Trophoblast cell (in vitro differentiated cells and primary cell): Measurements from ENCODE around the gene TSR3.

Source experiments
- DNase-seq, 2 donors: peaks; one replicate each; pipeline ENCODE4 v3.0.0-alpha.2; 2016
- H2AFZ ChIP-seq: 2 replicates; pipeline ENCODE4 v1.6.1; 2013; ENCODE audit warnings: low read length, moderate library complexity, mild to moderate bottlenecking; ENCODE audit not compliant: insufficient read depth, poor library complexity
- H2AK5ac ChIP-seq: 2 replicates; pipeline ENCODE4 v1.6.1; 2013; ENCODE audit warnings: mild to moderate bottlenecking, low read length
- H2BK120ac ChIP-seq: 2 replicates; pipeline ENCODE4 v1.6.1; 2013; ENCODE audit warnings: low read length, mild to moderate bottlenecking, moderate library complexity; ENCODE audit not compliant: insufficient read depth, poor library complexity
- H2BK12ac ChIP-seq: 2 replicates; pipeline ENCODE4 v1.6.1; 2013; ENCODE audit warnings: mild to moderate bottlenecking, low read length, moderate library complexity
- H2BK5ac ChIP-seq: 2 replicates; pipeline ENCODE4 v1.6.1; 2013; ENCODE audit warnings: low read length, low read depth, moderate library complexity, mild to moderate bottlenecking; ENCODE audit not compliant: poor library complexity
- H3K14ac ChIP-seq: 2 replicates; pipeline ENCODE4 v1.6.1; 2013; ENCODE audit warnings: mild to moderate bottlenecking, low read length
- H3K18ac ChIP-seq: 2 replicates; pipeline ENCODE4 v1.6.1; 2013; ENCODE audit warnings: mild to moderate bottlenecking, low read length
- H3K23ac ChIP-seq: 2 replicates; pipeline ENCODE4 v1.6.1; 2013; ENCODE audit warnings: low read length
- H3K27ac ChIP-seq: 2 replicates; pipeline ENCODE4 v1.5.1; 2013; ENCODE audit warnings: low read depth, mild to moderate bottlenecking, inconsistent platforms, low read length, moderate library complexity
- H3K27me3 ChIP-seq: 2 replicates; pipeline ENCODE4 v1.6.1; 2013; ENCODE audit warnings: inconsistent platforms, mild to moderate bottlenecking, low read length, moderate library complexity; ENCODE audit not compliant: insufficient read depth
- H3K36me3 ChIP-seq, 2 experiments: 1 replicate in 1 of 2; 2 replicates in 1 of 2; pipeline ENCODE4 v1.6.1; 2013; ENCODE audit warnings: low read length in 2 of 2, mild to moderate bottlenecking in 2 of 2, moderate library complexity in 1 of 2; ENCODE audit not compliant: insufficient read depth in 2 of 2, control insufficient read depth in 1 of 2
- H3K4ac ChIP-seq: 2 replicates; pipeline ENCODE4 v1.6.1; 2013; ENCODE audit warnings: low read depth, mild to moderate bottlenecking, low read length, moderate library complexity
- H3K4me1 ChIP-seq, 2 experiments: 1 replicate in 1 of 2; 2 replicates in 1 of 2; pipeline ENCODE4 v1.6.1; 2013; ENCODE audit warnings: low read length in 2 of 2, mild to moderate bottlenecking in 2 of 2, moderate library complexity in 1 of 2; ENCODE audit not compliant: insufficient read depth in 2 of 2, control insufficient read depth in 1 of 2
- H3K4me2 ChIP-seq: 2 replicates; pipeline ENCODE4 v1.6.1; 2013; ENCODE audit warnings: inconsistent platforms, mild to moderate bottlenecking, low read length, moderate library complexity
- H3K4me3 ChIP-seq: 2 replicates; pipeline ENCODE4 v1.5.1; 2013; ENCODE audit warnings: mild to moderate bottlenecking, low read depth, low read length, inconsistent platforms
- H3K79me1 ChIP-seq: one replicate; pipeline ENCODE4 v1.6.1; 2013; ENCODE audit warnings: low read length
- H3K79me2 ChIP-seq: 2 replicates; pipeline ENCODE4 v1.6.1; 2013; ENCODE audit warnings: low read length, mild to moderate bottlenecking; ENCODE audit not compliant: control insufficient read depth, insufficient read depth, poor library complexity
- H3K9ac ChIP-seq: 2 replicates; pipeline ENCODE4 v1.6.1; 2013; ENCODE audit warnings: mild to moderate bottlenecking, low read length
- H3K9me3 ChIP-seq: 2 replicates; pipeline ENCODE4 v1.6.1; 2013; ENCODE audit warnings: low read depth, mild to moderate bottlenecking, control low read depth, inconsistent platforms, low read length; ENCODE audit not compliant: insufficient read depth
- H4K12ac ChIP-seq: 2 replicates; pipeline ENCODE4 v1.6.1; 2013; ENCODE audit warnings: low read depth, mild to moderate bottlenecking, low read length, moderate library complexity
- H4K8ac ChIP-seq: 2 replicates; pipeline ENCODE4 v1.6.1; 2013; ENCODE audit warnings: low read depth, mild to moderate bottlenecking, low read length, moderate library complexity
- H4K91ac ChIP-seq: one replicate; pipeline ENCODE4 v1.6.1; 2013; ENCODE audit warnings: low read depth, mild to moderate bottlenecking, low read length, moderate library complexity
- WGBS: extraction: QIAGEN DNeasy Blood & Tissue Kit; methylation state at CpG from one replicate; pipeline ENCODE4 v1.1.7; 2013; ENCODE audit warnings: missing lambda C conversion rate; ENCODE audit not compliant: insufficient read length, insufficient coverage; ENCODE audit errors: extremely low coverage; 5-methylcytosine and 5-hydroxymethylcytosine counted together

Gene TSR3

GRCh38 chr16:1311212-1311737, 40.4 kb downstream of the TSR3 start:
- Histone ChIP-seq H4K12ac (no peak overlapping the region), H2BK5ac (no peak overlapping the region), H3K27me3 (no peaks in the 10 kb centered on the region), H3K4me3 (peak overlapping the region; percentile 10), H4K91ac (no peak overlapping the region), H3K4me1 (peaks cover 11 to 13% of the 10 kb centered on the region in 2 experiments), H4K8ac (no peak overlapping the region), H3K27ac (no peak overlapping the region), H3K4ac (peak overlapping the region; percentile 96), H3K18ac (no peak overlapping the region), H3K9me3 (no peaks in the 10 kb centered on the region), H2BK120ac (no peak overlapping the region), H2AK5ac (no peak overlapping the region), H2AFZ (no peak overlapping the region), H3K14ac (no peak overlapping the region), H2BK12ac (no peak overlapping the region), H3K79me2 (peaks cover 46% of the 10 kb centered on the region), H3K36me3 (peaks cover 40 to 45% of the 10 kb centered on the region in 2 experiments), H3K79me1 (peaks cover 6% of the 10 kb centered on the region), H3K4me2 (peak overlapping the region; percentile 85), H3K23ac (no peak overlapping the region), H3K9ac (peak overlapping the region; percentile 56)
- WGBS: no CpG with 5 or more reads among the region's 13 CpGs
- no peak for DNase-seq

GRCh38 chr16:1310832-1311200, 40.9 kb downstream of the TSR3 start:
- no peak overlapping the region for H4K12ac ChIP-seq
- H3K36me3 ChIP-seq: peaks cover 36 to 40% of the 10 kb centered on the region in 2 experiments
- H2BK120ac ChIP-seq: no peak overlapping the region

GRCh38 chr16:1309888-1310831, 41.5 kb downstream of the TSR3 start:
- peaks cover 46% of the 10 kb centered on the region for H3K79me2 ChIP-seq
- no peak overlapping the region for H2AFZ ChIP-seq
- H3K36me3 ChIP-seq: peaks cover 29 to 33% of the 10 kb centered on the region in 2 experiments
- H3K4me3 ChIP-seq: peak overlapping the region; percentile 87
- H2BK12ac ChIP-seq: no peak overlapping the region
- peaks cover 11 to 13% of the 10 kb centered on the region in 2 experiments for H3K4me1 ChIP-seq
- H3K4me2 ChIP-seq: peak overlapping the region; percentile 85
- no peak overlapping the region for H4K8ac ChIP-seq
- peak overlapping the region; percentile 60 for H2AK5ac ChIP-seq
- no peak overlapping the region for H4K12ac ChIP-seq
- peak overlapping the region; percentile 93 for H3K9ac ChIP-seq
- peaks cover 6% of the 10 kb centered on the region for H3K79me1 ChIP-seq
- H3K18ac ChIP-seq: peak overlapping the region; percentile 6
- no CpG with 5 or more reads among the region's 77 CpGs for WGBS
- H3K23ac ChIP-seq: peak overlapping the region; percentile 49
- H3K27ac ChIP-seq: no peak overlapping the region
- H4K91ac ChIP-seq: peak overlapping the region; percentile 67
- peak overlapping the region; percentile 79 for H3K14ac ChIP-seq
- no peaks in the 10 kb centered on the region for H3K9me3 ChIP-seq
- no peak for DNase-seq
- H2BK5ac ChIP-seq: no peak overlapping the region
- no peaks in the 10 kb centered on the region for H3K27me3 ChIP-seq
- H3K4ac ChIP-seq: peak overlapping the region; percentile 96
- peak overlapping the region; percentile 25 for H2BK120ac ChIP-seq

More at GRCh38 chr16:1310832-1311200, 40.9 kb downstream of the TSR3 start:
- Histone ChIP-seq H2AK5ac (no peak overlapping the region), H3K79me2 (peaks cover 46% of the 10 kb centered on the region), H4K8ac (no peak overlapping the region), H2BK12ac (no peak overlapping the region), H3K4me1 (peaks cover 11 to 13% of the 10 kb centered on the region in 2 experiments), H3K79me1 (peaks cover 6% of the 10 kb centered on the region), H4K91ac (no peak overlapping the region), H3K14ac (no peak overlapping the region), H3K9ac (peak overlapping the region; percentile 93), H2BK5ac (no peak overlapping the region), H3K4ac (peak overlapping the region; percentile 96), H3K4me3 (peak overlapping the region; percentile 87), H3K4me2 (peak overlapping the region; percentile 85), H2AFZ (no peak overlapping the region), H3K18ac (no peak overlapping the region), H3K9me3 (no peaks in the 10 kb centered on the region), H3K23ac (no peak overlapping the region), H3K27me3 (no peaks in the 10 kb centered on the region), H3K27ac (no peak overlapping the region)
- peak in 1 of 2 donors; percentile 45 for DNase-seq
- no CpG with 5 or more reads among the region's 14 CpGs for WGBS

GRCh38 chr16:1308977-1309885, 42.4 kb downstream of the TSR3 start, which contains the start of gene UBE2I:
Gene UBE2I, plus strand, starts transcription at chr16:1309636. Its CDS starts 4,395 bp downstream, at chr16:1314031.
- peaks cover 11 to 13% of the 10 kb centered on the region in 2 experiments for H3K4me1 ChIP-seq
- H3K23ac ChIP-seq: peak within 1 kb of the TSS; percentile 49
- no CpG with 5 or more reads among the region's 117 CpGs for WGBS

More at GRCh38 chr16:1308977-1309885, 42.4 kb downstream of the TSR3 start, which contains the start of gene UBE2I:
- H3K4me3 ChIP-seq: peak within 1 kb of the TSS; percentile 87
- peak within 1 kb of the TSS; percentile 99 for H3K14ac ChIP-seq
- no peaks in the 10 kb centered on the region for H3K9me3 ChIP-seq
- peak within 1 kb of the TSS; percentile 99 for H4K8ac ChIP-seq
- H2BK120ac ChIP-seq: peak within 1 kb of the TSS; percentile 100
- H2BK12ac ChIP-seq: peak within 1 kb of the TSS; percentile 81
- peaks cover 6% of the 10 kb centered on the region for H3K79me1 ChIP-seq
- peaks cover 20 to 24% of the 10 kb centered on the region in 2 experiments for H3K36me3 ChIP-seq
- peak within 1 kb of the TSS; percentile 100 for H4K91ac ChIP-seq
- DNase-seq: peak; percentile 87 to 99
- peak within 1 kb of the TSS; percentile 100 for H3K9ac ChIP-seq
- peak within 1 kb of the TSS; percentile 100 for H2BK5ac ChIP-seq
- peak within 1 kb of the TSS; percentile 99 for H3K18ac ChIP-seq
- H3K27ac ChIP-seq: peak within 1 kb of the TSS; percentile 98
- H4K12ac ChIP-seq: peak within 1 kb of the TSS; percentile 100
- no peaks in the 10 kb centered on the region for H3K27me3 ChIP-seq
- peak within 1 kb of the TSS; percentile 69 for H2AK5ac ChIP-seq
- H3K4me2 ChIP-seq: peak within 1 kb of the TSS; percentile 85
- H2AFZ ChIP-seq: peak within 1 kb of the TSS; percentile 99
- peak within 1 kb of the TSS; percentile 96 for H3K4ac ChIP-seq
- H3K79me2 ChIP-seq: peaks cover 44% of the 10 kb centered on the region
